GM12878 (cell line): ENCODE measurements around the gene POGZ. TPM values are rescaled to one million over a fixed set of nuclear protein-coding genes. Genes with fewer than 3 reads are reported as not detected.

Experiments used
- BCL3 ChIP-seq: IDR thresholded peaks from 2 replicates; pipeline ENCODE4 v1.6.1; 2011; ENCODE audit warnings: borderline replicate concordance, low read depth, mild to moderate bottlenecking, moderate library complexity, low read length; ENCODE audit not compliant: insufficient read depth, poor library complexity, severe bottlenecking
- EP300 ChIP-seq, 2 experiments: fragments of 150-350 bp in 1 of 2; IDR thresholded peaks; 2 replicates each; pipeline ENCODE4 v1.6.1; 2011 to 2012; ENCODE audit warnings: low read depth in 2 of 2, low read length in 2 of 2, borderline replicate concordance in 1 of 2, improper control_type of control experiment in 1 of 2, inconsistent platforms in 1 of 2; ENCODE audit not compliant: control insufficient read depth in 1 of 2
- FOXK2 ChIP-seq: fragments of 450-650 bp; IDR thresholded peaks from 2 replicates; pipeline ENCODE4 v1.6.1; 2017; ENCODE audit warnings: mild to moderate bottlenecking, moderate library complexity
- GATAD2B ChIP-seq: fragments of 450-650 bp; conservative IDR thresholded peaks from 2 replicates; pipeline ENCODE4 v1.6.1; 2017; ENCODE audit warnings: low read depth, mild to moderate bottlenecking, moderate library complexity
- IRF4 ChIP-seq: IDR thresholded peaks from 2 replicates; pipeline ENCODE4 v1.6.1; 2011; ENCODE audit warnings: low read depth, low read length
- KAT2A ChIP-seq: conservative IDR thresholded peaks from 2 replicates; pipeline ENCODE4 v1.6.1; 2011; ENCODE audit warnings: low read depth, low read length; ENCODE audit not compliant: control insufficient read depth
- MEF2A ChIP-seq: IDR thresholded peaks from 2 replicates; pipeline ENCODE4 v1.6.1; 2011; ENCODE audit warnings: low read depth, mild to moderate bottlenecking, low read length, moderate library complexity; ENCODE audit not compliant: insufficient read depth
- MEF2B ChIP-seq: fragments of 450-650 bp; IDR thresholded peaks from 2 replicates; pipeline ENCODE4 v1.6.1; 2018; ENCODE audit warnings: mild to moderate bottlenecking, moderate library complexity; ENCODE audit not compliant: partially characterized antibody, poor library complexity, severe bottlenecking
- MYC ChIP-seq: IDR thresholded peaks from 2 replicates; pipeline ENCODE4 v1.6.1; 2011; ENCODE audit warnings: mild to moderate bottlenecking, low read length, moderate library complexity, inconsistent platforms; ENCODE audit not compliant: insufficient read depth, insufficient replicate concordance, insufficient read length, severe bottlenecking
- NFXL1 ChIP-seq: fragments of 450-650 bp; IDR thresholded peaks from 2 replicates; pipeline ENCODE4 v1.6.1; 2017; ENCODE audit warnings: antibody characterized with exemption, mild to moderate bottlenecking, borderline replicate concordance
- POLR2AphosphoS2 ChIP-seq: IDR thresholded peaks from 2 replicates; pipeline ENCODE4 v1.6.1; 2011; ENCODE audit warnings: low read depth, mild to moderate bottlenecking, low read length, improper control_type of control experiment, moderate library complexity
- POLR2AphosphoS5 ChIP-seq: IDR thresholded peaks from 2 replicates; pipeline ENCODE4 v1.6.1; 2011; ENCODE audit warnings: mild to moderate bottlenecking, low read length, inconsistent platforms
- REST ChIP-seq: IDR thresholded peaks from 2 replicates; pipeline ENCODE4 v1.6.1; 2012; ENCODE audit warnings: mild to moderate bottlenecking, low read depth, low read length
- RFX5 ChIP-seq: IDR thresholded peaks from 2 replicates; pipeline ENCODE4 v1.6.1; 2011; ENCODE audit warnings: low read depth, low read length, improper control_type of control experiment
- SMAD1 ChIP-seq: fragments of 450-650 bp; IDR thresholded peaks from 2 replicates; pipeline ENCODE4 v1.6.1; 2018; ENCODE audit warnings: mild to moderate bottlenecking, low read depth; ENCODE audit not compliant: partially characterized antibody
- SMC3 ChIP-seq: IDR thresholded peaks from 2 replicates; pipeline ENCODE4 v1.6.1; 2011; ENCODE audit warnings: low read length, improper control_type of control experiment, borderline replicate concordance
- SP1 ChIP-seq: IDR thresholded peaks from one replicate; pipeline ENCODE4 v1.6.1; 2011; ENCODE audit warnings: low read depth, low read length
- TCF3 ChIP-seq: IDR thresholded peaks from 2 replicates; pipeline ENCODE4 v1.6.1; 2012; ENCODE audit warnings: low read depth, mild to moderate bottlenecking, low read length, borderline replicate concordance; ENCODE audit not compliant: insufficient read depth
- USF1 ChIP-seq: IDR thresholded peaks from 2 replicates; pipeline ENCODE4 v1.6.1; 2011; ENCODE audit warnings: borderline replicate concordance, low read depth, mild to moderate bottlenecking, moderate library complexity, mixed read lengths, low read length; ENCODE audit not compliant: insufficient read depth; ENCODE audit errors: extremely low read length
- YBX1 ChIP-seq: fragments of 450-650 bp; IDR thresholded peaks from 2 replicates; pipeline ENCODE4 v1.6.1; 2016; ENCODE audit warnings: antibody characterized with exemption
- ZBED1 ChIP-seq: IDR thresholded peaks from 2 replicates; pipeline ENCODE4 v1.6.1; 2016; ENCODE audit warnings: borderline replicate concordance
- polyA plus RNA-seq, 11 experiments: library from polyadenylated mRNA; depleted of rRNA in 4 of 11; unstranded in 6 of 11; stranded (reverse) in 5 of 11; fragments of >200 nt; fragmentation: Nextera tagmentation in 4 of 11; fragmentation: Illumina TruSeq in 1 of 11; extraction: Ambion mirVana in 4 of 11; extraction: Trizol in 1 of 11; gene quantifications; 1 replicate in 1 of 11; 2 replicates in 10 of 11; pipeline versions ENCODE4 v1.2.1 to v1.2.3, GENCODE V29; 2011 to 2016; ENCODE audit warnings: inconsistent platforms in 2 of 11, missing spikeins in 2 of 11, low read depth in 1 of 11
- total RNA-seq, 4 experiments: library from RNA; depleted of rRNA in 3 of 4; stranded (reverse); fragments of >200 nt in 3 of 4; fragmentation: Illumina TruSeq in 1 of 4; extraction: Trizol in 1 of 4; gene quantifications; 2 replicates each; pipeline versions ENCODE4 v1.2.1 to v1.2.3, GENCODE V29; 2013 to 2021

The POGZ gene
- total and polyA plus RNA-seq, 10 of the 15 experiments (the other 5 are each of a cell fraction or from before 2014, with no cell fraction given), result 11.3 to 80.6 (median 35.8) TPM

- 0 out of 4 replicates have a peak, but pooled peaks of 1 of the 2 experiments have one; percentile 25 for TF ChIP-seq EP300 (IDR thresholded peaks at IDR 0.05; ENCODE audit: borderline replicate concordance in 1 of 2, control insufficient read depth in 1 of 2, low read depth in 2 of 2, low read length in 2 of 2)
- TF ChIP-seq MEF2A, result no peak
- TF ChIP-seq YBX1, result no peak
- TF ChIP-seq SMC3, result no peak
- no peak; the same call in none of the 2 replicates for TF ChIP-seq FOXK2
- TF ChIP-seq REST, result no peak
- TF ChIP-seq SMAD1, result no peak
- no peak for TF ChIP-seq ZBED1
- peak; percentile 65; the same call in 1 of the 2 replicates for TF ChIP-seq POLR2AphosphoS5
- TF ChIP-seq USF1, result no peak
- no peak for TF ChIP-seq TCF3
- no peak for TF ChIP-seq GATAD2B
- TF ChIP-seq SP1, result peak; percentile 89
- peak; percentile 70 for TF ChIP-seq RFX5
- no peak for TF ChIP-seq POLR2AphosphoS2
- no peak for TF ChIP-seq BCL3
- TF ChIP-seq KAT2A, result no peak
- no peak for TF ChIP-seq MYC
- TF ChIP-seq MEF2B, result no peak
- no peak for TF ChIP-seq IRF4
- no peak for TF ChIP-seq NFXL1
Measured at GRCh38 chr1:151459331-151460046, at the start of gene POGZ (continued).
